Left forelimb (tissue), 1 donor: ENCODE data around the gene HDDC2.

Experiments used
- DNase-seq: peaks from one replicate; pipeline ENCODE4 v3.0.0-alpha.2; 2018; ENCODE audit warnings: low spot score

The HDDC2 gene

DNA sequence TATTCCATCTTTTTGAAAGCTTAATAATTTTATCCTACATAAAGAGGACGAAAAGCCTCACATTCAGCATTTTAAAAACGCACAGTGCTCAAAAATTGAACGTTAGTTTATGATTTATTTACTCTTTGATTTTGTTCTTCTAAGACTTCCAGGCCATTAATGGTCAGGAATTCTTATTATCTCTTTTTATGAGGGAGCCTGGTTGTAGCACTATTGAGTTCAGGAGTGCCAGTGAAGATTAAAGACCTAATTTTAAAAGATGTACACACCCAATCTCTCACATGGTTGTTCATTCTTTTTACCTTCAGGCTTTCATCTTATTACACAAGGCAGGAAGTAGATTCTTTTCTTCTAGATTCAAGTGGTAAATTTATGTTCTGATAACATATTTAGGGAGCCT is 68.6 kb downstream of the HDDC2 start:
- DNase-seq: no peak

GRCh38 chr6:125232466-125232865 is 69.3 kb downstream of the HDDC2 start:
- no peak for DNase-seq

- no peak for DNase-seq
These were observed 70.0 kb downstream of the HDDC2 start for GRCh38 chr6:125231574-125232343.

DNA sequence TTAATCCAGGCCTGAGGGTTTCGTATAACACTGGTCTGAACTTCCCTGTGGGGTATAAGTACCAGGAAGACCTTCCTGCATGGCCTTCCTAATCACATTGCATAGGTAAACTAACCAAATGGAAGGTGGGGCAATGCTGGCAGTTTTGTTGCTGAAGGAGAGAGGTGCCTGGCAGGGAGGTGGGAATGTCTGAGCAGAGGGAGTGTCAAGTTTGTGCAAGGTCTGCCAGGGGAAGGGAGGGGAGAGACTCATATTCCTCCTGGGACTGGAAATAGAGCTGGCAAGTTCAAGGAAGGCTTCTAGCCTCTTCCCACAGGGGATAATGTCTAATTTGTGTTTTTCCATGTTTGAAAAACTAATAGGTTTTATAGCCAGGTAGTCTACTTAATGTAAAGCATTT is 70.6 kb downstream of the HDDC2 start:
- no peak for DNase-seq

DNA sequence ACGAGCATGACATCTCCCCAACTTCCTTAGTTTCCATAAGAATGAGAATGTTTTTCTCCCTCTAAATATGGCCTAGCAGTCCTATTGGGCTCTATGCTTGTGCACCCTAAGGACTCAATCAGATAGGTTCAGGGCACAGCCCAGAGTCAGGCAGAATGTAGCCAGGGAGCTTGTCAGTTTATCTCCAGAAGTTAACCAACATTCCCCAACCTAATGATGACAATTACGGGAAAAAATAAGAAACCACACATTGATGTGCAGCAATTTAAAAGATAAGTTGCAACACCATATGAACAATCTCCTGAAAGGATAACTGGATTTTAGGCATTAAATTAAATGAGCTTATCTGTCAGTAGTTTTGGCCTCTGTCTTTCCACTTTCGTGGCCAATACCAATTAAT is 71.1 kb downstream of the HDDC2 start:
- DNase-seq: no peak

- DNase-seq: no peak
These were observed 72.7 kb downstream of the HDDC2 start for GRCh38 chr6:125228981-125229479.

- DNase-seq: no peak
These were observed 74.5 kb downstream of the HDDC2 start for GRCh38 chr6:125227244-125227643.
